ENCODE measurements around the gene TAF11L2. TPM values are rescaled to one million over a fixed set of nuclear protein-coding genes. Genes with fewer than 3 reads are reported as not detected.
"Not testable (repeated sequence)": the region's sequence is repeated elsewhere in the genome, so short reads cannot be mapped to it uniquely, and the experiment has no call there.

Gene TAF11L2
- total RNA-seq, 1 donor from 2014 or later = not detected

GRCh38 chr5:17526504-17526903 lies 28.5 kb downstream of the TAF11L2 start:
- DNase-seq (ENCODE audit: low read depth, low spot score) = peak; percentile 40
- not testable (repeated sequence) for H3K27me3 Mint-ChIP-seq (ENCODE audit: low read depth); H3K36me3 Mint-ChIP-seq (ENCODE audit: low read depth); H3K9me3 Mint-ChIP-seq; H3K27ac Mint-ChIP-seq (ENCODE audit: unreplicated experiment); H3K4me1 Mint-ChIP-seq; H3K4me3 Mint-ChIP-seq

- not testable (repeated sequence) for H3K4me1 Mint-ChIP-seq; H3K4me3 Mint-ChIP-seq; H3K27ac Mint-ChIP-seq (ENCODE audit: unreplicated experiment); H3K36me3 Mint-ChIP-seq (ENCODE audit: low read depth); H3K9me3 Mint-ChIP-seq; DNase-seq (ENCODE audit: low read depth, low spot score); H3K27me3 Mint-ChIP-seq (ENCODE audit: low read depth)
These were observed 30.3 kb downstream of the TAF11L2 start, which contains the start of gene TAF11L6 for GRCh38 chr5:17528369-17528768. TSS of gene TAF11L6 (plus strand) at chr5:17528669.

Other genes with a start within 250 kb of the TAF11L2 start
- not detected in 2 replicates for gene TAF11L3, start 20.1 kb downstream of the TAF11L2 start, total RNA-seq
- not detected in 2 replicates for gene TAF11L4, start 23.6 kb downstream of the TAF11L2 start, total RNA-seq
- gene TAF11L5, start 27.0 kb downstream of the TAF11L2 start, total RNA-seq = not detected in 2 replicates
- gene TAF11L6, start 30.4 kb downstream of the TAF11L2 start, total RNA-seq = not detected in 2 replicates
- gene TAF11L7, start 87.5 kb downstream of the TAF11L2 start, total RNA-seq = not detected in 2 replicates
- not detected in 2 replicates for gene TAF11L8, start 92.7 kb downstream of the TAF11L2 start, total RNA-seq
- gene TAF11L9, start 96.2 kb downstream of the TAF11L2 start, total RNA-seq = not detected in 2 replicates
- gene TAF11L10, start 99.6 kb downstream of the TAF11L2 start, total RNA-seq = not detected in 2 replicates
- not detected in 2 replicates for gene TAF11L11, start 106.0 kb downstream of the TAF11L2 start, total RNA-seq
- not detected in 2 replicates for gene TAF11L12, start 112.2 kb downstream of the TAF11L2 start, total RNA-seq
- not detected in 2 replicates for gene TAF11L13, start 133.9 kb downstream of the TAF11L2 start, total RNA-seq
- gene TAF11L14, start 136.2 kb downstream of the TAF11L2 start, total RNA-seq = not detected in 2 replicates